ENCODE results near the gene PPY.
"Not testable (repeated sequence)": the region's sequence is repeated elsewhere in the genome, so short reads cannot be mapped to it uniquely, and the experiment has no call there.

The PPY gene

DNA sequence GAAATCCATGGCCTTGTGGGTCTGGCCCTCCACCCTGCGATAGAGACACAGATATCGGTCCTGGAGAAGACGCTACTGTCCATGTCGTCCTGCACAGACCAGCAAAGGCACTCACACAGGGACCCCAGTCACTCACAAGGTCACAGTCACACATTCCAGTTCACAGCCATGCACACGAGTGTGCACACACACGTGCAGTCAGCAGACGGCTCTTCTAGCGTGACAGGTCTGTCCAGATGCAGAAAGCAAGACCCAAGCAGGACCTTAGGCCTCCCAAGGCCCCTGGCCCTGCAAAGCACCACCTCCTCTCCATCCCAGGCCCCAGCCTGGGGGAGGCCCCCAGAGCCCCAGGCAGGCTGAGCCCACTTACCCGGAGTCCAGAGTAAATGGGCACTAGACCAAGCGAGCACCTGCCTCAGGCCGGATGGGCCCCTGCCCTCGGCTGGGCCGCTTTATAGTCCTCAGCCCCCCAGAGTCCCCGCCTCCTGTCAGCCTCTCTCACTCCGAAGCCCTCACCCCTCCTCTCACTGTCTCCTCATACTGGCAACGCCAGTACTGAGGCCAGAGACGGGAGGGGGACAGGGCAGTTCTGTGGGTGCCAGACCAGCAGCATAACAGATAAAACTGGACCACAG, at the start of gene PPY:
PPY (minus strand) TSS at position 426 of the 635 bp plus-strand sequence. CDS start 822 bp downstream, outside the sequence.
- DNase-seq (ENCODE audit: low read depth), result no peak

DNA sequence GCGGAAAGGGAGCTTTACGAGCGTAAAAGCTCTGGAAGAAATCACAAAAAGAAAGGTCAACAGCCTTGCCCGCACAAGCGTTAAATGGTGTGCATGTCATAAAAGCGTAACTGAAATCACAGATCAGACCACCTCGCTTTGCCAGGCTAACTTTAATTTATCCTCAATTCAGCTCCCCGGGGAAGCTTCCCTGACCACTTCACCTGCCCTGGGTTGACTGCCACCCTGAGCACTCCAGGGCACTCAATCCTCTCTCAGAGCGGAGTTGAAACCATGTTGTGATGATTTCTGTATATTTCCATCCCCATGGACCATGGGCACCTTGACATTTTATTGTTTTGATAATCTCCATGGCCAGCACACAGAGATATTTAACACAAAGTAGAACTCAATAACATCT, 46.0 kb upstream of the PPY start:
- DNase-seq (ENCODE audit: low read depth), result no peak

DNA sequence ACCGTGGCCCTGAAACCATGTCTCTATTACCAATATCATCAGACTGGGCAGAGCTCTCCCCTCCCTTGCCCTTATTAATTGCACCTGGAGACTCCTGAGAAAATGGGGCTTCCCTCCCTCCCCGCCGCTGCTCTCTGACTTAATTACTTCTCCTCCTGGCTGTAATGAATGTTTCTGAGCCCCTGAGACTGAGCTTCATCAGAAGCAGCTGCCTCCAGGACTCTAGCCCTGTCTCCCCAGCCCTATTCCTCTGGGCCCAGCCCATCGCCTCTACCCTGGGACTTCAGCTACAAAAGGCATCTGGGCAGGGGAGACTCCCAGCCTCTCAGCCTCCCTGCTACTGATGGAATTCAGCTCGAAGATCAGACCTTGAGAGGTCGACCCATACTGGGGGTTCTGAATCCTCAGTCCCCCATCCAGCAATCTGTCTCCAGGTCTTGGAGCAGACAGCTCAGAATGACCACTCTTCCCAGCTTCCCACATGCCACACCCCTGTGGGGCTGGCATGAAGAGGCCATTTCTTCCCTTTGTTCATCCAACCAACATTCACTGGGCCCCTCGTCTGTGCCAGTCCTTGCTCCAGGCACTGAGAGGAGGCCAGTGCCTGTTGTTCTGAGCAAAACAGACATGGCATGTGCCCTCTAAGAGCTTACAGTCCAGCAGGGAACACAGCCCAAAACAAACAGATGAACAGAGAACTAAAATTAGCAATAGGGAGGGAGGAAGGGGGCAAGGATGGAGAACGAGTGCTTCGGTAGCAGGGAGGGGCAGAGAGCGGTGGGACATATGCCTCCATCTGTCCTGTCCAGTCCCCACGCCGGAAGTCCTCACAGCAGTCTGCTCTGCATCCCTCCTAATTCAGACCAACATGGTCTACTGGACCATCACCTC, 45.1 kb upstream of the PPY start:
- no peak for DNase-seq (ENCODE audit: low read depth)

DNA sequence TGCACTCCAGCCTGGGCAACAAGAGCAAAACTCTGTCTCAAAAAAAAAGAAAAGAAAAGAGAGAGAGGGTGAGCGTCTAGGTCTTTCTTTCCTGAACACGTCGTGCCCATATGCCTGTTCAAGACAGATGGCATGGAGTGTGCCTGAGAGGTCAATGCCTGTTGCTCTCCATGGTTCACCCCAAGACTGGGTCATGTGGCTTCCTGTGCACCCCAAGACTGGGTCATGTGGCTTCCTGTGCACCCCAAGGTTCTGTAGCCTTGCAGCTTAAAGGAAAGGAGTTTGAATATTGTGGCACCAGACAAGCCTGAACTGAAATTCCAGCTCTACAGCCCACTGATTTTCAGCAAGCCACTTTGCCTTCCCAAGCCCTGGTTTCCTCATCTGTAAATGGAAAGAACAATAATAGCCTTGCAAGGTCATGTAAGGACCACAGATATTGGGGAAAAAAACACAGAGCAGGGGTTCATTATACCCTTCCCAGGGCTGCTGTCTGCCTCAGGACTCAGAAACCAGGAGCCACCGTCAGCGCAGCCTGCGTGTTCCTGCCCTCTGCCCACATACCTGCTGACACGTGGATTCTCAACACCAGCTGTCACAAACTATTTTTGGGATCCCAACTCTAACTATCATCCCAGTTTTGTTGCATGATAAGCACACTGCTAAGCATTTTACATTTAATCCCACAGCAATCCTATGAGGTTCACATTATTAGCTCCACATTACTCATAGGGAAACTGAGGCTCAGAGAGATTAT, 44.1 kb upstream of the PPY start:
- no peak for DNase-seq (ENCODE audit: low read depth)

GRCh38 chr17:43984521-43984920, 42.2 kb upstream of the PPY start:
- DNase-seq (ENCODE audit: low read depth), result no peak

GRCh38 chr17:43983515-43984411, 41.5 kb upstream of the PPY start:
- no peak for DNase-seq (ENCODE audit: low read depth)

GRCh38 chr17:43983196-43983514, 40.9 kb upstream of the PPY start:
- DNase-seq (ENCODE audit: low read depth), result no peak

DNA sequence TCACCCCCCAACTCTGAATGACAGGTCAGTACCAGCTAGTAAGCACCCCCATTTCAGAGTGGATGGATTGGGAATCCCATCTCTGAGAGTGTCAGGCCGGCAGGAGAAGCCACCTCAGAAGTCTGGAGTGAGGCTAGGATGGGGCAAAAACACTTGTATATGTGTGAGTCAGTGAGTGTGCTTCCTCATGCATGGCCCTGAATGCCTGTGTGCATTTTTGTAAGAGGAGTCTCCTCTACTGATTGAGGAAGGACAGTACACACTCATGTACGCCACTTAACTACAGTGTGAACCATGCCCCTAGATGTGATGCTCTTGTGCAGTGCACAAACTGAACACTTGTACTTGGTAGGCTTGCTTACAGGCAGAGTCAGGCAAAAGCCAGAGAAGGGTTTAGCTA, 39.9 kb upstream of the PPY start:
- no peak for DNase-seq (ENCODE audit: low read depth)

GRCh38 chr17:43979671-43980070, 37.4 kb upstream of the PPY start:
- DNase-seq (ENCODE audit: low read depth), result no peak

DNA sequence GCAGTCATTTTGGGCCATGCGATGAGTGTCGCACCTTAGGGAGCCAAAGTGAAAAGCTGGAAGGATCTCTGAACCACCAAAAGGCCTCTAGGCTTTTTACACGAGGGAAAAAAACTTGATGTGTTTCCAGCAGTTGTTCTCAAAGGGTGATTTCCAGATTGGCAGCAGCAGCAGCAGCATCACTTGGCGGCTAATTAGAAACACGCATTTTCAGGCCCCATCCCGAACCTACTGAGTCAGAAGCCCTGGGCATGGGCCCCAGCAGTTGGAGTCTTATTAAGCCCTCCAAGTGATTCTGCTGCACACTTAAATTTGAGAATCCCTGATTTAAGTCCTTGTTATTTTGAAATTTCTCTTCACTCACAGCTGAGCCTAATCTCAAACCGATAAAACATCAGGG, 36.7 kb upstream of the PPY start:
- DNase-seq (ENCODE audit: low read depth), result peak; percentile 69

DNA sequence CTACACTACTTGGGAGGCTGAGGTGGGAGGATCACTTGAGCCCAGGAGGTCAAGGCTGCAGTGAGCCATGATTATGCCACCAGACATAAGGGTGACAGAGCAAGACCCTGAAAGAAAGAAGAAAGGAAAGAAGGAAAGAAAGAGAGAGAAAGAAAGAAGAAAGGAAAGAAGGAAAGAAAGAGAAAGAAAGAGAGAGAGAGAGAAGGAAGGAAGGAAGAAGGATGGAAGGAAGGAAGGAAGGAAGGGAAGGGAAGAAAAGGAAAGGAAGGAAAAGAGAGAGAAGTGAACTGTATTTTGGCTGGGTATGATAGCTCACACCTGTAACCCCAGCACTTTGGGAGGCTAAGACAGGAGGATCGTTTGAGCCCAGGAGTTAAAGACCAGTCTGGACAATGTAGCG, 35.8 kb upstream of the PPY start:
- DNase-seq (ENCODE audit: low read depth), result no peak

GRCh38 chr17:43976963-43977837, 34.9 kb upstream of the PPY start:
- no peak for DNase-seq (ENCODE audit: low read depth)

DNA sequence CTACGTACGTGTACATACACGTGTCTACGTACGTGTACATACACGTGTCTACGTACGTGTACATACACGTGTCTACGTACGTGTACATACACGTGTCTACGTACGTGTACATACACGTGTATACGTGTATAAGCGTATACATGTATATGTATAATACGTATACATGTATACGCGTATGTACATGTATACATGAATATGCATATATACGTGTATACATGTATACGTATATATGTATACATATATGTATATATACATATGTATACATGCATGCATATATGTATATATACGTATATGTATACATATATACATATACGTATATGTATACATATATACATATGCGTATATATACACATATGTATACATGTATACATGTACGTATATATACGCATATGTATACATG, 33.6 kb upstream of the PPY start:
- DNase-seq (ENCODE audit: low read depth), result no peak

DNA sequence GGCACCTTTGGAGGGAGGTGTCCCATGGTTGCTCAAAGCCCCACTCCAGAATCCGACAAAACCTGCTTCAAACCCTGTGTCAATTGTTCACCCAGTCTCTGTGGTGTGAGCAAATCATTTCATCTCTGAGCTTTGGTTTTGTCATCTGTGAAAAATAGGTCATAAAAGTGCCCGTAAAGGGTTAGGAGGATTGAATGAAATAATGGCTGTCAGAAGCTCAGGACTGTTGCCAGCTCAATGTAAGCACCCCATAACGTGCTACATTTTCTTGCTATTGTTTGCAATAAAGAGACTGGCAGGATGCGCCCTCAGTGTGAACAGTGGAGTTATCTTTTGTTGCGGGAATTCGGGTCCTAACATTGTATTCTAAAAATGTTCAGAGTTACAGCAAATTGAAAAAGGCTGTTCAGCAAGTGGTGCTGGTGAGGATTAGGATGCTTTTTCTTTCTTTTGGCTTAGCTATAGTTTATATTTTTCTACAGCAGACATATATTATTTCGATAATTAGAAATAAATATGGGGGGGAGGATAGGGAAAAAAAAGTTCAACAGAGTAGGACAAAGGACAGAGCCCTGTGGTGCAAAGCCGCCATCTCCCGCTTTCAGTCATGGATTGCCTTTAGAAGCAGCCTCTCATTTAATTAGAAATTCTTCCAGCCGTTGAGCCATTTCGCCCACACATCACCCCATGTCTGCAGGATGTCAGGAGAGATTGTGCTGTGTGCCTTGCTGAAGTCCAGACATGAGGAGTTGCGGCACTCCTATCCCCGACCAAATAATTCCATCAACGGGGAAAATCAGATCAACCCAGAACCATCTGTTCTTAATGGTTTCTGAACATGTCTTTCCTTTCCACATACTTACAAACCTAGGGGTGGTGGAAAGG, 32.3 kb upstream of the PPY start:
- DNase-seq (ENCODE audit: low read depth), result no peak

GRCh38 chr17:43972444-43973212, 30.4 kb upstream of the PPY start:
- DNase-seq (ENCODE audit: low read depth), result not testable (repeated sequence)

GRCh38 chr17:43971436-43971835, 29.2 kb upstream of the PPY start:
- not testable (repeated sequence) for DNase-seq (ENCODE audit: low read depth)

DNA sequence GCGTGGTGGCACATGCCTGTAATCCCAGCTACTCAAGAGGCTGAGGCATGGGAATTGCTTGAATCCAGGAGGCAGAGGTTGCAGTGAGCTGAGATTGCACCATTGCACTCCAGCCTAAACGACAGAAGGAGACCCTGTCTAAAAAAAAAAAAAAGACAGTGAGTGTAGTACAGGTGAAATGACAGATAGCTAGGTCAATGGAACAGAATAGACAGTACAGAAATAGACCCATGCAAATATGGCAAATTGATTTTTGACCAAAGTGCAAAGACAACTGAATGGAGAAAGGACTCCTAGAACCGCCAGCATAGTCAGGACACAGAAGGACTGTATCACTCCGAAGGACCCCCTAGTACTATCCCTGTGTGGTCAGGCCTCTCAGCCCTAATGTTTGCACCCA, 28.1 kb upstream of the PPY start:
- no peak for DNase-seq (ENCODE audit: low read depth)

GRCh38 chr17:43967251-43967875, 25.1 kb upstream of the PPY start:
- DNase-seq (ENCODE audit: low read depth), result no peak

DNA sequence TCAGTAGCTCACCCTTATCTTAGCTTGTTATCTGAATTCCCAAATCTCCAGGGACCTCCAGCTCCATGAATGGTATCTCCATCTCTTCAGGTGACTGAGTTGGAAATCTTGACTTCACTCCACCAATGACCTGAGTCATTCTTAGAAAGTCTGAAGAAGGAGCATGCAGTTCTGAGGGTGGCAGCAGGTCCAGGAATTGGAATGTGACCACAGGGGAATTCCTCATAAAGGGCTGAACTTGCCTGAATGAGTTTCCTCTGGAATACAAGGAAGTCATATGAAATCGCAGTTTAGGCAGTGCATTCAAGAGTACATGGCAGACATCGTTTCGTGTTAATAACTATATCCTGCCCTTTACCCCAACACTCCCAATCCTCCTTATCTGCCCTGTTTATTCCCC, 24.0 kb upstream of the PPY start:
- DNase-seq (ENCODE audit: low read depth), result no peak

All from fibroblast of gingiva (primary cell).